A549 (cell line): ENCODE measurements around the gene SCARB2. TPM values are rescaled to one million over a fixed set of nuclear protein-coding genes. Genes with fewer than 3 reads are reported as not detected.
A peak's percentile ranks its signal among the peaks of the same experiment; 100 is the strongest.

Source experiments
- ATAC-seq, 2 experiments: fragments of 200-7000 bp in 1 of 2; fragments of >200 bp in 1 of 2; cut with Nextera tagmentation in 1 of 2; cut with Tn5 transposase in 1 of 2; 3 replicates each; pipeline versions ENCODE4 v1.8.0 to v1.9.1; 2018 to 2020; ENCODE audit warnings: mild to moderate bottlenecking in 1 of 2, moderate library complexity in 1 of 2
- CTCF ChIA-PET: fragments of 300-600 bp; sonication (Branson Sonifier 250); formaldehyde crosslinking; extraction: SDS; loops from one replicate; lab custom pipeline; 2021; ENCODE audit warnings: antibody characterized with exemption, inconsistent platforms; lab: Yijun Ruan, JAX
- POLR2A ChIA-PET: fragments of 350-600 bp; formaldehyde crosslinking; extraction: SDS; loops from one replicate; lab custom pipeline; 2021; ENCODE audit warnings: antibody characterized with exemption, inconsistent platforms; lab: Yijun Ruan, JAX
- DNase-seq, 2 experiments: peaks; one replicate each; pipeline versions ENCODE4 v3.0.0 to v3.0.0-alpha.2; 2011 to 2016; ENCODE audit warnings: low read depth in 1 of 2, low spot score in 1 of 2
- FAIRE-seq: peaks from 2 replicates; lab custom pipeline; 2011; peaks lifted over from hg19 to GRCh38; lab: Jason Lieb, UNC
- H3K27ac ChIP-seq, 2 experiments: fragments of >200 bp; sonication (Bioruptor Twin); formaldehyde crosslinking; 3 replicates each; pipeline ENCODE4 v1.5.1; 2016 to 2017
- H3K4me1 ChIP-seq: fragments of >200 bp; sonication (Bioruptor Twin); formaldehyde crosslinking; 3 replicates; pipeline ENCODE4 v1.6.1; 2016
- H3K4me2 ChIP-seq: fragments of >200 bp; sonication (Bioruptor Twin); formaldehyde crosslinking; 3 replicates; pipeline ENCODE4 v1.6.1; 2016
- H3K4me3 ChIP-seq: fragments of >200 bp; sonication (Bioruptor Twin); formaldehyde crosslinking; 3 replicates; pipeline ENCODE4 v1.5.1; 2016
- H3K9me3 ChIP-seq: fragments of >200 bp; sonication (Bioruptor Twin); formaldehyde crosslinking; 3 replicates; pipeline ENCODE4 v1.6.1; 2016
- BHLHE40 ChIP-seq: IDR thresholded peaks from 2 replicates; pipeline ENCODE4 v1.6.1; 2012; ENCODE audit warnings: low read depth, low read length, inconsistent platforms
- CHD4 ChIP-seq: fragments of 200-600 bp; sonication (generic); IDR thresholded peaks from 2 replicates; pipeline ENCODE4 v1.6.1; 2016; ENCODE audit warnings: antibody characterized with exemption, mild to moderate bottlenecking, borderline replicate concordance
- EHMT2 ChIP-seq: fragments of 200-600 bp; sonication (generic); IDR thresholded peaks from 2 replicates; pipeline ENCODE4 v1.6.1; 2016; ENCODE audit warnings: antibody characterized with exemption, low read depth, mild to moderate bottlenecking, moderate library complexity
- EP300 ChIP-seq, 2 experiments: fragments of >200 bp; sonication (Bioruptor Twin); formaldehyde crosslinking; IDR thresholded peaks; 2 replicates in 1 of 2; 3 replicates in 1 of 2; pipeline ENCODE4 v1.6.1; 2016 to 2017
- ESRRA ChIP-seq: fragments of 150-350 bp; IDR thresholded peaks from 2 replicates; pipeline ENCODE4 v1.6.1; 2014; ENCODE audit warnings: mild to moderate bottlenecking, low read length, borderline replicate concordance
- HDAC2 ChIP-seq: fragments of 200-600 bp; sonication (generic); IDR thresholded peaks from 2 replicates; pipeline ENCODE4 v1.6.1; 2016
- HEYL ChIP-seq: fragments of 250-450 bp; sonication (Bioruptor Pico); IDR thresholded peaks from 2 replicates; pipeline ENCODE4 v1.8.0; 2021; ENCODE audit warnings: mild to moderate bottlenecking, moderate library complexity
- HOXB5 ChIP-seq: fragments of 250-450 bp; sonication (Bioruptor Pico); IDR thresholded peaks from 2 replicates; pipeline ENCODE4 v1.5.0; 2020; ENCODE audit warnings: mild to moderate bottlenecking, moderate library complexity
- KDM1A ChIP-seq: fragments of 200-600 bp; sonication (generic); IDR thresholded peaks from 2 replicates; pipeline ENCODE4 v1.6.1; 2016; ENCODE audit warnings: low read depth, mild to moderate bottlenecking
- MAFK ChIP-seq: fragments of 450-650 bp; IDR thresholded peaks from 2 replicates; pipeline ENCODE4 v1.6.1; 2014; ENCODE audit not compliant: partially characterized antibody
- MAZ ChIP-seq: fragments of 150-350 bp; IDR thresholded peaks from 2 replicates; pipeline ENCODE4 v1.6.1; 2014; ENCODE audit warnings: antibody characterized with exemption, low read depth, low read length, borderline replicate concordance
- NFE2L2 ChIP-seq: fragments of 150-350 bp; conservative IDR thresholded peaks from 2 replicates; pipeline ENCODE4 v1.6.1; 2014; ENCODE audit warnings: low read length
- NPAS2 ChIP-seq: fragments of 250-450 bp; sonication (Bioruptor Pico); IDR thresholded peaks from 2 replicates; pipeline ENCODE4 v1.8.0; 2022; ENCODE audit warnings: mild to moderate bottlenecking, moderate library complexity, borderline replicate concordance
- NR3C1 ChIP-seq: fragments of >200 bp; sonication (Bioruptor Twin); formaldehyde crosslinking; IDR thresholded peaks from 3 replicates; pipeline ENCODE4 v1.6.1; 2017
- PHF8 ChIP-seq: fragments of 200-600 bp; sonication (generic); IDR thresholded peaks from 2 replicates; pipeline ENCODE4 v1.6.1; 2016; ENCODE audit warnings: low read depth, mild to moderate bottlenecking, antibody characterized with exemption, moderate library complexity, borderline replicate concordance
- POLR2AphosphoS2 ChIP-seq: conservative IDR thresholded peaks from 2 replicates; pipeline ENCODE4 v1.6.1; 2012; ENCODE audit warnings: low read length, improper control_type of control experiment, inconsistent platforms
- RAD21 ChIP-seq, 2 experiments: fragments of >200 bp in 1 of 2; sonication (Bioruptor Twin) in 1 of 2; formaldehyde crosslinking in 1 of 2; IDR thresholded peaks in 1 of 2; conservative IDR thresholded peaks in 1 of 2; 2 replicates in 1 of 2; 3 replicates in 1 of 2; pipeline ENCODE4 v1.6.1; 2012 to 2018; ENCODE audit warnings: inconsistent platforms in 1 of 2
- RFX5 ChIP-seq: fragments of 450-650 bp; IDR thresholded peaks from 2 replicates; pipeline ENCODE4 v1.7.1; 2014; ENCODE audit warnings: antibody characterized with exemption, mild to moderate bottlenecking, moderate library complexity
- RNF2 ChIP-seq: fragments of 200-600 bp; sonication (generic); IDR thresholded peaks from 2 replicates; pipeline ENCODE4 v1.6.1; 2016; ENCODE audit warnings: low read depth, mild to moderate bottlenecking, antibody characterized with exemption, moderate library complexity, borderline replicate concordance
- SMC3 ChIP-seq: fragments of >200 bp; sonication (Bioruptor Twin); formaldehyde crosslinking; IDR thresholded peaks from 3 replicates; pipeline ENCODE4 v1.6.1; 2018; ENCODE audit warnings: inconsistent platforms
- SREBF2 ChIP-seq: fragments of 450-650 bp; IDR thresholded peaks from 2 replicates; pipeline ENCODE4 v1.6.1; 2014; ENCODE audit warnings: mild to moderate bottlenecking, moderate library complexity
- TP53 ChIP-seq: fragments of 250-450 bp; sonication (Bioruptor Pico); IDR thresholded peaks from 2 replicates; pipeline ENCODE4 v1.5.0; 2021; ENCODE audit warnings: mild to moderate bottlenecking, moderate library complexity
- ZFP36 ChIP-seq: fragments of 450-650 bp; IDR thresholded peaks from 2 replicates; pipeline ENCODE4 v1.6.1; 2014; ENCODE audit warnings: borderline replicate concordance; ENCODE audit not compliant: partially characterized antibody
- WGBS: methylation state at CpG from one replicate; pipeline ENCODE4 v1.1.6; 2017; ENCODE audit errors: missing lambda C conversion rate; 5-methylcytosine and 5-hydroxymethylcytosine counted together
- polyA plus RNA-seq, 4 experiments: library from polyadenylated mRNA; depleted of rRNA in 3 of 4; stranded (reverse); fragments of >200 nt; fragmentation: RNase III in 1 of 4; extraction: RNeasy Plus Mini Kit Qiagen cat#74134 plus additional on column Dnase treatment in 1 of 4; gene quantifications; 2 replicates in 3 of 4; 3 replicates in 1 of 4; pipeline ENCODE4 v1.2.3, GENCODE V29; 2011 to 2017
- TF ChIP-seq, protein P1 (sequence below): fragments of >200 bp; sonication (Bioruptor Twin); formaldehyde crosslinking; IDR thresholded peaks from 2 replicates; pipeline ENCODE4 v1.6.1; 2016
- TF ChIP-seq, protein P2 (sequence below): fragments of >200 bp; sonication (Bioruptor Twin); formaldehyde crosslinking; IDR thresholded peaks from 3 replicates; pipeline ENCODE4 v1.6.1; 2016

Gene SCARB2
- polyA plus RNA-seq, 2 of the 4 experiments (the other 2 are of a cell fraction), result 47.2 to 65.4 TPM

DNA sequence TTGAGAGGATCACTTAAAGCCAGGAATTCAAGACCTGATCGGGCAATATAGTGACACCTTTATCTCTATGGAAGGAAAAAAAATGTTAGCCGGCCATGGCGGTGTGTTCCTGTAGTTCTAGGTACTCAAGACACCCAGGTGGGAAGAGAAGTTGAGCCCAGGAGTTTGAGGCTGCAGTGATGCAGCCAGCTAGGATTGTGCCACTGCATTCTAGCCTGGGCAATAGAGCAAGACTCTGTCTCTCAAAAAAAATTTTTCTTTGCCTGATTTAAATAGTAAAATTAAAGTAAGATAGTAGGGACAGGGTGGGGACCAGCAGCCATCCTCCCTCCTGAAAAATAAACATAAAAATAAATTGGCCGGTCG is 21.0 kb upstream of the SCARB2 start:
- H3K27ac ChIP-seq, result peak overlapping the region; percentile 27 to 65; a peak in 2 of 6 replicates
- FAIRE-seq, result no peak
- peaks cover 5% of the 10 kb centered on the region; the same call in 1 of the 3 replicates for H3K4me1 ChIP-seq
- no peak for ATAC-seq
- CTCF ChIA-PET, result interaction anchor here (1.2 kb wide), 1 partner anchor 10 kb away, joined by 3 read pairs; no protein-coding TSS in a partner anchor
- no peaks in the 10 kb centered on the region; the same call in 2 of the 3 replicates for H3K9me3 ChIP-seq
- WGBS, result 81% methylated on average over 5 of the region's 5 CpGs
- H3K4me2 ChIP-seq, result peak overlapping the region; percentile 29; the same call in 2 of the 3 replicates
- POLR2A ChIA-PET, result no interaction called here
- peak overlapping the region; percentile 39; the same call in 2 of the 3 replicates for H3K4me3 ChIP-seq
- no peak for DNase-seq
- TF ChIP-seq HOXB5 (CRISPR knock-in tag) (no peak), RFX5 (no peak), NPAS2 (CRISPR knock-in tag) (no peak), EHMT2 (no peak), NR3C1 (no peak), ESRRA (no peak), HDAC2 (no peak)
- TF ChIP-seq, protein P1, sequence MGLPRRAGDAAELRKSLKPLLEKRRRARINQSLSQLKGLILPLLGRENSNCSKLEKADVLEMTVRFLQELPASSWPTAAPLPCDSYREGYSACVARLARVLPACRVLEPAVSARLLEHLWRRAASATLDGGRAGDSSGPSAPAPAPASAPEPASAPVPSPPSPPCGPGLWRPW, result no peak
- TF ChIP-seq, protein P2, sequence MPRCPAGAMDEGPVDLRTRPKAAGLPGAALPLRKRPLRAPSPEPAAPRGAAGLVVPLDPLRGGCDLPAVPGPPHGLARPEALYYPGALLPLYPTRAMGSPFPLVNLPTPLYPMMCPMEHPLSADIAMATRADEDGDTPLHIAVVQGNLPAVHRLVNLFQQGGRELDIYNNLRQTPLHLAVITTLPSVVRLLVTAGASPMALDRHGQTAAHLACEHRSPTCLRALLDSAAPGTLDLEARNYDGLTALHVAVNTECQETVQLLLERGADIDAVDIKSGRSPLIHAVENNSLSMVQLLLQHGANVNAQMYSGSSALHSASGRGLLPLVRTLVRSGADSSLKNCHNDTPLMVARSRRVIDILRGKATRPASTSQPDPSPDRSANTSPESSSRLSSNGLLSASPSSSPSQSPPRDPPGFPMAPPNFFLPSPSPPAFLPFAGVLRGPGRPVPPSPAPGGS, result no peak

DNA sequence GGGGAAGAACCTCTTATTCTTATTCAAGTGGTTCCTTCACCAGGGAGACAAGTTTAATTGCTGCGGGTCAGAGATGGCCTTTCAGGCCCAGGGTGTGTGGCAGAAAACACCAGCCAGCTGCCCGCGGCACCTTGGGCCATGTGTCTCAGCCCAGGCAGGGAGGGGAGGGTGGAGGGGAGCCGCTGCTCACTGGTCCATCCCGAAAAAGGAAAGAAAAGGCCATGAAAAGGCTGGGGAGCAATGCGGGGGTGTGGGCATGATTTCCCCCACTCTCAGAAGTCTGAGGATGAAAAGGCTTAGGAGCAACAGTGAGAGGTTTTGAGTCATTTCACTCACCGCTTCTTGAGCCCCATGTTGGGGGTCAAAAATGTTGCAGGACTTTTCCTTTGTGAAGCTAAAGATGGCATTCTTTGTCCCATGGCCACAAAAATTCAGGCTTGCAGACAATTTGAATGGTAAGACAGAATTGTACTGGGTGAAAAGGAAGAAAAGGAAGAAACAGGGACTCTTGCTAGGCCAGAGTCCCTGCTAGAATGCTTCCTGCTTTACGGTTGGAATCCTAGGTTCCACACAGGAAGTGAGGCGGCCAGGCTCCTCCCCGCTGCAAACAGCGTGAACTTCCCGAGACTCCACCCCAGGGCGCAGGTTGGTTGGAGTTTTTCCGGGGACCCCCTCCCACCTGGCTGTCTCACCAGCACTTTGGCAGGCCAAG is 20.5 kb upstream of the SCARB2 start:
- TF ChIP-seq MAFK, result no peak
- no peak for TF ChIP-seq SMC3
- TF ChIP-seq RAD21 (conservative IDR thresholded peaks at IDR 0.05 in 1 of 2, IDR thresholded peaks at IDR 0.05 in 1 of 2), result no peak
- TF ChIP-seq EP300 (IDR thresholded peaks at IDR 0.05), result no peak
- TF ChIP-seq CHD4, result no peak
- TF ChIP-seq HEYL (CRISPR knock-in tag), result no peak
- no peak for TF ChIP-seq ZFP36
- no peak for TF ChIP-seq ESRRA
- TF ChIP-seq, protein P1, result no peak
- TF ChIP-seq SREBF2, result no peak
- no peak for TF ChIP-seq PHF8
- no peak for TF ChIP-seq RNF2
- TF ChIP-seq NFE2L2, result no peak
- TF ChIP-seq MAZ, result no peak
- no peak for TF ChIP-seq TP53 (CRISPR knock-in tag)
- no peak for TF ChIP-seq KDM1A
- no peak for TF ChIP-seq POLR2AphosphoS2
- no peak for TF ChIP-seq BHLHE40
- DNase-seq (peak in 1 of 2 experiments; percentile 23), FAIRE-seq (no peak), ATAC-seq (peak in 1 of 2 experiments; percentile 79; a peak in 4 of 6 replicates)
- Histone ChIP-seq H3K4me2 (peak overlapping the region; percentile 29), H3K4me3 (peak overlapping the region; percentile 39), H3K4me1 (peaks cover 5% of the 10 kb centered on the region; the same call in 1 of the 3 replicates), H3K27ac (peak overlapping the region; percentile 27 to 65; a peak in 3 of 6 replicates), H3K9me3 (no peaks in the 10 kb centered on the region; the same call in 2 of the 3 replicates)
- CTCF ChIA-PET, result interaction anchor here (0.7 kb wide), 1 partner anchor 20 kb away, joined by 3 read pairs; no protein-coding TSS in a partner anchor
- 56% methylated on average over 12 of the region's 14 CpGs for WGBS
- POLR2A ChIA-PET, result no interaction called here
